K562 (cell line): ENCODE results near the gene MACROD2.

Experiments
- BHLHE40 ChIP-seq: IDR thresholded peaks from 2 replicates; pipeline ENCODE4 v1.6.1; 2011; ENCODE audit warnings: low read length, improper control_type of control experiment
- CREM ChIP-seq: IDR thresholded peaks from 2 replicates; pipeline ENCODE4 v1.6.1; 2014; ENCODE audit warnings: antibody characterized with exemption, low read depth
- ERF ChIP-seq: fragments of 450-650 bp; formaldehyde crosslinking; IDR thresholded peaks from 2 replicates; pipeline ENCODE4 v1.4.0; 2020; ENCODE audit warnings: mild to moderate bottlenecking, mixed read lengths
- FIP1L1 ChIP-seq: fragments of 200-400 bp; formaldehyde crosslinking; IDR thresholded peaks from 2 replicates; pipeline ENCODE4 v1.6.1; 2018; ENCODE audit warnings: mild to moderate bottlenecking, low read depth, low read length; ENCODE audit not compliant: poor library complexity, severe bottlenecking
- GABPA ChIP-seq: fragments of 200-800 bp; sonication (Bioruptor generic); conservative IDR thresholded peaks from 2 replicates; pipeline ENCODE4 v1.6.1; 2016; ENCODE audit warnings: low read depth, missing genetic modification characterization, missing compliant biosample characterization
- NFRKB ChIP-seq: fragments of 450-650 bp; IDR thresholded peaks from 2 replicates; pipeline ENCODE4 v1.6.1; 2016; ENCODE audit warnings: low read depth
- POLR2A ChIP-seq: fragments of 450-650 bp; conservative IDR thresholded peaks from 2 replicates; pipeline ENCODE4 v1.6.1; 2016
- RHOXF2B ChIP-seq: fragments of 250-450 bp; sonication (Bioruptor Pico); conservative IDR thresholded peaks from 2 replicates; pipeline ENCODE4 v1.5.1; 2021
- ZNF263 ChIP-seq: sonication (generic); formaldehyde crosslinking; IDR thresholded peaks from 2 replicates; pipeline ENCODE4 v1.8.0; 2022; ENCODE audit warnings: mild to moderate bottlenecking, missing genetic modification reagents, borderline replicate concordance
- ZNF274 ChIP-seq: IDR thresholded peaks from 2 replicates; pipeline ENCODE4 v1.6.1; 2011; ENCODE audit warnings: low read depth, mild to moderate bottlenecking, low read length, moderate library complexity, borderline replicate concordance
- ZNF282 ChIP-seq: sonication (generic); formaldehyde crosslinking; IDR thresholded peaks from 2 replicates; pipeline ENCODE4 v1.8.1; 2023; ENCODE audit warnings: missing genetic modification reagents
- TF ChIP-seq, protein P1 (sequence below): IDR thresholded peaks from 2 replicates; pipeline ENCODE4 v1.6.1; 2016; ENCODE audit warnings: missing genetic modification characterization, missing compliant biosample characterization
- TF ChIP-seq, protein P2 (sequence below): sonication (generic); formaldehyde crosslinking; IDR thresholded peaks from 2 replicates; pipeline ENCODE4 v1.8.0; 2022; ENCODE audit warnings: mild to moderate bottlenecking, missing genetic modification reagents
- TF ChIP-seq, protein P3 (sequence below): sonication (generic); formaldehyde crosslinking; IDR thresholded peaks from 2 replicates; pipeline ENCODE4 v1.8.0; 2022; ENCODE audit warnings: mild to moderate bottlenecking, missing genetic modification reagents

DNA sequence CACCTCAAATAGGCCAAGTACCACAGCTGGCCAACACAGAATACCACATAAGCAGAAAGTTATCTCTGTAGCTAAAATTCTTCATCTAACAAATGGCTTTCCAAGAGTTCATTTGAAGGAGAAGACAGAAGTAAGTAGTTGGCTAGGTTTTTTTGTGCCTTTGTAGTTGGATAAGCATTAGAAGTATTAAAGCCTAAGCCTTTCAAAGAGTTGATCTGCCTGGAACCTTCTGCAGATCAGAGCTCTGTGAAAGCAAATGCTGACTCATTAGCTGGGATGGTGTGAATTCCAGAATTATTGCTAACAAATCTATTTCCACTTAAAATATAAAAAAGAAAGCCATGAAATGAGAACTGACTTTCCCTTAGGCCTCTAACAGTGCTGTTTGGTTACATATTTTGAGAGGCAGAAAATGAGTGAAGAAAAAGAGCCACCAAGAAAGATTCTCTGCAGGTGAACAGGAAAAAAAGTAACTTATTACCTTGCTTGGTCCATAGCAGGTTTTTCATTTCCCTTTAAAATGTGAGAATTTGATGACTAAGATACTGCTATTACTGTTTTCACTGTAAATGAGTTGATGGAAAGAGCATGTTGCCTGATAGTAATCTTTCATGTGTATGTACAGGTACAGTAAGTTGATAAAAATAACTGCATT, 1105.3 kb downstream of the MACROD2 start:
- TF ChIP-seq BHLHE40 (no peak), ZNF282 (CRISPR knock-in tag) (no peak), NFRKB (no peak), ZNF274 (no peak), ZNF263 (CRISPR knock-in tag) (no peak), POLR2A (no peak), GABPA (tag) (no peak), CREM (no peak), RHOXF2B (CRISPR knock-in tag) (no peak), FIP1L1 (no peak), ERF (CRISPR knock-in tag) (no peak)
- TF ChIP-seq, protein P1, sequence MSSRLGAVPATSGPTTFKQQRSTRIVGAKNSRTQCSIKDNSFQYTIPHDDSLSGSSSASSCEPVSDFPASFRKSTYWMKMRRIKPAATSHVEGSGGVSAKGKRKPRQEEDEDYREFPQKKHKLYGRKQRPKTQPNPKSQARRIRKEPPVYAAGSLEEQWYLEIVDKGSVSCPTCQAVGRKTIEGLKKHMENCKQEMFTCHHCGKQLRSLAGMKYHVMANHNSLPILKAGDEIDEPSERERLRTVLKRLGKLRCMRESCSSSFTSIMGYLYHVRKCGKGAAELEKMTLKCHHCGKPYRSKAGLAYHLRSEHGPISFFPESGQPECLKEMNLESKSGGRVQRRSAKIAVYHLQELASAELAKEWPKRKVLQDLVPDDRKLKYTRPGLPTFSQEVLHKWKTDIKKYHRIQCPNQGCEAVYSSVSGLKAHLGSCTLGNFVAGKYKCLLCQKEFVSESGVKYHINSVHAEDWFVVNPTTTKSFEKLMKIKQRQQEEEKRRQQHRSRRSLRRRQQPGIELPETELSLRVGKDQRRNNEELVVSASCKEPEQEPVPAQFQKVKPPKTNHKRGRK (tag): no peak
- TF ChIP-seq, protein P2, sequence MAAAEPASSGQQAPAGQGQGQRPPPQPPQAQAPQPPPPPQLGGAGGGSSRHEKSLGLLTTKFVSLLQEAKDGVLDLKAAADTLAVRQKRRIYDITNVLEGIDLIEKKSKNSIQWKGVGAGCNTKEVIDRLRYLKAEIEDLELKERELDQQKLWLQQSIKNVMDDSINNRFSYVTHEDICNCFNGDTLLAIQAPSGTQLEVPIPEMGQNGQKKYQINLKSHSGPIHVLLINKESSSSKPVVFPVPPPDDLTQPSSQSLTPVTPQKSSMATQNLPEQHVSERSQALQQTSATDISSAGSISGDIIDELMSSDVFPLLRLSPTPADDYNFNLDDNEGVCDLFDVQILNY (CRISPR knock-in tag): no peak
- TF ChIP-seq, protein P3, sequence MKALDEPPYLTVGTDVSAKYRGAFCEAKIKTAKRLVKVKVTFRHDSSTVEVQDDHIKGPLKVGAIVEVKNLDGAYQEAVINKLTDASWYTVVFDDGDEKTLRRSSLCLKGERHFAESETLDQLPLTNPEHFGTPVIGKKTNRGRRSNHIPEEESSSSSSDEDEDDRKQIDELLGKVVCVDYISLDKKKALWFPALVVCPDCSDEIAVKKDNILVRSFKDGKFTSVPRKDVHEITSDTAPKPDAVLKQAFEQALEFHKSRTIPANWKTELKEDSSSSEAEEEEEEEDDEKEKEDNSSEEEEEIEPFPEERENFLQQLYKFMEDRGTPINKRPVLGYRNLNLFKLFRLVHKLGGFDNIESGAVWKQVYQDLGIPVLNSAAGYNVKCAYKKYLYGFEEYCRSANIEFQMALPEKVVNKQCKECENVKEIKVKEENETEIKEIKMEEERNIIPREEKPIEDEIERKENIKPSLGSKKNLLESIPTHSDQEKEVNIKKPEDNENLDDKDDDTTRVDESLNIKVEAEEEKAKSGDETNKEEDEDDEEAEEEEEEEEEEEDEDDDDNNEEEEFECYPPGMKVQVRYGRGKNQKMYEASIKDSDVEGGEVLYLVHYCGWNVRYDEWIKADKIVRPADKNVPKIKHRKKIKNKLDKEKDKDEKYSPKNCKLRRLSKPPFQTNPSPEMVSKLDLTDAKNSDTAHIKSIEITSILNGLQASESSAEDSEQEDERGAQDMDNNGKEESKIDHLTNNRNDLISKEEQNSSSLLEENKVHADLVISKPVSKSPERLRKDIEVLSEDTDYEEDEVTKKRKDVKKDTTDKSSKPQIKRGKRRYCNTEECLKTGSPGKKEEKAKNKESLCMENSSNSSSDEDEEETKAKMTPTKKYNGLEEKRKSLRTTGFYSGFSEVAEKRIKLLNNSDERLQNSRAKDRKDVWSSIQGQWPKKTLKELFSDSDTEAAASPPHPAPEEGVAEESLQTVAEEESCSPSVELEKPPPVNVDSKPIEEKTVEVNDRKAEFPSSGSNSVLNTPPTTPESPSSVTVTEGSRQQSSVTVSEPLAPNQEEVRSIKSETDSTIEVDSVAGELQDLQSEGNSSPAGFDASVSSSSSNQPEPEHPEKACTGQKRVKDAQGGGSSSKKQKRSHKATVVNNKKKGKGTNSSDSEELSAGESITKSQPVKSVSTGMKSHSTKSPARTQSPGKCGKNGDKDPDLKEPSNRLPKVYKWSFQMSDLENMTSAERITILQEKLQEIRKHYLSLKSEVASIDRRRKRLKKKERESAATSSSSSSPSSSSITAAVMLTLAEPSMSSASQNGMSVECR (CRISPR knock-in tag): no peak
